ENCODE results near the gene SLC12A4. TPM values are rescaled to one million over a fixed set of nuclear protein-coding genes. Genes with fewer than 3 reads are reported as not detected.
"Not testable (repeated sequence)": the region's sequence is repeated elsewhere in the genome, so short reads cannot be mapped to it uniquely, and the experiment has no call there.

The SLC12A4 gene
- total RNA-seq, 1 donor from 2014 or later, result 93.1 TPM

- DNase-seq (ENCODE audit: low spot score), result no peak
These were observed 41.1 kb downstream of the SLC12A4 start for GRCh38 chr16:67927131-67927941.

GRCh38 chr16:67926181-67926750 is 42.2 kb downstream of the SLC12A4 start:
- DNase-seq (ENCODE audit: low spot score), result no peak

- no peak for DNase-seq (ENCODE audit: low spot score)
These were observed 44.1 kb downstream of the SLC12A4 start for GRCh38 chr16:67924140-67924906.

- DNase-seq (ENCODE audit: low spot score), result no peak
These were observed 44.9 kb downstream of the SLC12A4 start for GRCh38 chr16:67923414-67924116.

- DNase-seq (ENCODE audit: low spot score), result no peak
These were observed 45.7 kb downstream of the SLC12A4 start for GRCh38 chr16:67922740-67923139.

GRCh38 chr16:67922221-67922620 is 46.2 kb downstream of the SLC12A4 start:
- no peak for DNase-seq (ENCODE audit: low spot score)

- DNase-seq (ENCODE audit: low spot score), result no peak
These were observed 48.7 kb downstream of the SLC12A4 start for GRCh38 chr16:67919622-67920221.

- no peak for DNase-seq (ENCODE audit: low spot score)
These were observed 50.6 kb downstream of the SLC12A4 start for GRCh38 chr16:67917852-67918236.

- DNase-seq (ENCODE audit: low spot score), result no peak
These were observed 51.1 kb downstream of the SLC12A4 start for GRCh38 chr16:67917140-67917851.

- no peak for DNase-seq (ENCODE audit: low spot score)
These were observed 52.4 kb downstream of the SLC12A4 start for GRCh38 chr16:67915831-67916723.

- not testable (repeated sequence) for DNase-seq (ENCODE audit: low spot score)
These were observed 53.0 kb downstream of the SLC12A4 start for GRCh38 chr16:67915496-67915769.

GRCh38 chr16:67914758-67915495 is 53.5 kb downstream of the SLC12A4 start:
- no peak for DNase-seq (ENCODE audit: low spot score)

GRCh38 chr16:67910158-67910557 is 58.3 kb downstream of the SLC12A4 start:
- DNase-seq (ENCODE audit: low spot score), result no peak

- DNase-seq (ENCODE audit: low spot score), result no peak
These were observed 59.2 kb downstream of the SLC12A4 start for GRCh38 chr16:67909056-67909742.

- no peak for DNase-seq (ENCODE audit: low spot score)
These were observed 60.8 kb downstream of the SLC12A4 start for GRCh38 chr16:67907397-67908180.

- DNase-seq (ENCODE audit: low spot score), result no peak
These were observed 65.6 kb downstream of the SLC12A4 start for GRCh38 chr16:67902831-67903230.

- no peak for DNase-seq (ENCODE audit: low spot score)
These were observed 66.7 kb downstream of the SLC12A4 start for GRCh38 chr16:67901734-67902133.

- DNase-seq (ENCODE audit: low spot score), result no peak
These were observed 71.2 kb downstream of the SLC12A4 start for GRCh38 chr16:67897231-67897630.
